ENCODE results near the gene CCDC122. TPM values are rescaled to one million over a fixed set of nuclear protein-coding genes. Genes with fewer than 3 reads are reported as not detected.

The CCDC122 gene
- total and polyA plus RNA-seq, 9 of the 15 experiments (the other 6 are each of a cell fraction or from before 2014, with no cell fraction given): not detected

GRCh38 chr13:43848001-43848649 lies 31.4 kb downstream of the CCDC122 start (continued):
- TF ChIP-seq RBBP5 (IDR thresholded peaks at IDR 0.05; ENCODE audit: borderline replicate concordance, insufficient read depth, low read length, poor library complexity, severe bottlenecking): no peak
- TF ChIP-seq POLR2A (conservative IDR thresholded peaks at IDR 0.05): no peak
- TF ChIP-seq SAFB2 (IDR thresholded peaks at IDR 0.05; ENCODE audit: borderline replicate concordance, low read depth, low read length, severe bottlenecking): no peak

GRCh38 chr13:43846496-43847158 lies 32.9 kb downstream of the CCDC122 start:
- Histone ChIP-seq H3K36me3 (ENCODE audit: control insufficient read depth, insufficient read depth, low read length) (no peaks in the 10 kb centered on the region), H3K4me3 (no peak overlapping the region), H3K27ac (ENCODE audit: extremely low read depth, low read depth, low read length) (no peak overlapping the region), H3K27me3 (ENCODE audit: control insufficient read depth in 2 of 2, insufficient read depth in 2 of 2, low read length in 2 of 2) (no peaks in the 10 kb centered on the region), H3K9me3 (replicated peaks; ENCODE audit: control insufficient read depth, insufficient read depth, low read depth, low read length) (no peaks in the 10 kb centered on the region), H4K20me1 (replicated peaks; ENCODE audit: control insufficient read depth, insufficient read depth, low read length) (no peaks in the 10 kb centered on the region), H2AFZ (ENCODE audit: low read depth, low read length) (no peak overlapping the region), H3K9me1 (ENCODE audit: control insufficient read depth, insufficient read depth, low read length) (no peaks in the 10 kb centered on the region), H3K4me2 (ENCODE audit: insufficient read depth, low read length) (no peak overlapping the region), H3K79me2 (ENCODE audit: control insufficient read depth, insufficient read depth, low read length) (no peaks in the 10 kb centered on the region), H3K4me1 (replicated peaks in 1 of 2; ENCODE audit: control insufficient read depth in 2 of 2, insufficient read depth in 2 of 2, low read length in 2 of 2) (no peaks in the 10 kb centered on the region), H3K9ac (ENCODE audit: insufficient read depth in 1 of 2, low read depth in 2 of 2, low read length in 2 of 2) (no peak overlapping the region)
- WGBS (ENCODE audit: insufficient coverage, low coverage, missing lambda C conversion rate): 0% methylated on average over 3 of the region's 3 CpGs
- ATAC-seq (no peak), FAIRE-seq (no peak), DNase-seq (ENCODE audit: extremely low read depth in 1 of 4, low spot score in 3 of 4) (no peak)
- BruUV-seq (replicated peaks): no TSS peak
- TF ChIP-seq ETV6 (IDR thresholded peaks at IDR 0.05; ENCODE audit: borderline replicate concordance in 1 of 2, low read depth in 2 of 2, low read length in 1 of 2): no peak
- TF ChIP-seq ETV6 (CRISPR knock-in tag; IDR thresholded peaks at IDR 0.05; ENCODE audit: borderline replicate concordance): no peak
- TF ChIP-seq CGGBP1 (CRISPR knock-in tag; IDR thresholded peaks at IDR 0.05): no peak
- TF ChIP-seq EWSR1 (IDR thresholded peaks at IDR 0.05; ENCODE audit: borderline replicate concordance, low read depth, partially characterized antibody): no peak
- no peak for TF ChIP-seq SMAD3 (CRISPR knock-in tag; conservative IDR thresholded peaks at IDR 0.05)
- TF ChIP-seq KLF13 (tag; IDR thresholded peaks at IDR 0.05; ENCODE audit: borderline replicate concordance, low read depth): no peak
- no peak for TF ChIP-seq GMEB1 (CRISPR knock-in tag; IDR thresholded peaks at IDR 0.05)
- TF ChIP-seq CBX5 (IDR thresholded peaks at IDR 0.05; ENCODE audit: borderline replicate concordance, low read depth): no peak
- no peak for TF ChIP-seq ZNF134 (CRISPR knock-in tag; conservative IDR thresholded peaks at IDR 0.05)
- TF ChIP-seq NFE2L1 (tag; IDR thresholded peaks at IDR 0.05; ENCODE audit: borderline replicate concordance, low read depth): no peak
- TF ChIP-seq FOS (IDR thresholded peaks at IDR 0.05; ENCODE audit: extremely low read depth, insufficient read length): no peak
- TF ChIP-seq SAP30 (IDR thresholded peaks at IDR 0.05; ENCODE audit: borderline replicate concordance, insufficient read depth, low read depth, low read length, poor library complexity, severe bottlenecking): no peak
- TF ChIP-seq POLR2H (tag; IDR thresholded peaks at IDR 0.05; ENCODE audit: low read depth): no peak
- in situ Hi-C loops (cut with MboI): no loop called here
- POLR2A ChIA-PET: no interaction called here
- intact Hi-C loops (cut with micrococcal nuclease): no loop called here
- CTCF ChIA-PET (ENCODE audit: low intra/inter-chr PET ratio): no interaction called here

Data from K562 (cell line).